ENCODE results near the gene ABCC5.
"Not testable (repeated sequence)": the region's sequence is repeated elsewhere in the genome, so short reads cannot be mapped to it uniquely, and the experiment has no call there.

Gene ABCC5

DNA sequence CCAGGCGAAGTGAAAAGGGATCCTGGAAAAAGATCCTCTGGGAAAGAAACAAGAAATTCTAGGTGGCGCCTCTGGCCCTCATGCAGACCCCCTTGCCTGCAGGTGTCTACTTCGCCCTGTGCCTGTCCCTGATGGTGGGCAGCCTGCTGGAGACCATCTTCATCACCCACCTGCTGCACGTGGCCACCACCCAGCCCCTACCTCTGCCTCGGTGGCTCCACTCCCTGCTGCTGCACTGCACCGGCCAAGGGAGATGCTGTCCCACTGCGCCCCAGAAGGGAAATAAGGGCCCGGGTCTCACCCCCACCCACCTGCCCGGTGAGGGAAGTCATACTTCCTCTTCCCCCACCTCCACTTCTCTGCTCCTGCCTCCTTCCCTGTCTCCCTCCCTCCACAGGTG is 20.6 kb upstream of the ABCC5 start:
- not testable (repeated sequence) for H3K4me3 ChIP-seq (ENCODE audit: low read length); DNase-seq (ENCODE audit: low read depth); H3K36me3 ChIP-seq (ENCODE audit: control insufficient read depth, insufficient read depth, low read length, severe bottlenecking); H3K9me3 ChIP-seq (ENCODE audit: control insufficient read depth, low read length); H3K9ac ChIP-seq (ENCODE audit: low read length)
- H3K27me3 ChIP-seq (replicated peaks; ENCODE audit: control insufficient read depth, insufficient read depth, low read length): peaks cover 16% of the 10 kb centered on the region
- H3K4me1 ChIP-seq (ENCODE audit: control insufficient read depth, insufficient read depth, low read length): peaks cover 12% of the 10 kb centered on the region

DNA sequence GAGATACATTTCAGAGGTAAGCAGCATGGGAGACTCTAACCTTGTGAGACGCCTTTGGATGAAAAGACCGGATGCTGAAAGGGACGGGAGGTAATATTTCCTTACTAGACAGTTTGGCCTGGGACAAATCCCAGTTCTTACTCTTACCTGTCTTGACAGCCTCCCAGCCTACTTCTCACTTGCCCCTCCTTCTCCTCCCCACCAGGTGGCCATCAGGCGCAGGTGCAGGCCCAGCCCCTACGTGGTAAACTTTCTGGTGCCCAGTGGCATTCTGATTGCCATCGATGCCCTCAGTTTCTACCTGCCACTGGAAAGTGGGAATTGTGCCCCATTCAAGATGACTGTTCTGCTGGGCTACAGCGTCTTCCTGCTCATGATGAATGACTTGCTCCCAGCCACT is 20.1 kb upstream of the ABCC5 start:
- Histone ChIP-seq H3K27me3 (replicated peaks; ENCODE audit: control insufficient read depth, insufficient read depth, low read length) (peaks cover 12% of the 10 kb centered on the region), H3K4me3 (ENCODE audit: low read length) (no peak overlapping the region), H3K4me1 (ENCODE audit: control insufficient read depth, insufficient read depth, low read length) (peaks cover 12% of the 10 kb centered on the region), H3K9ac (ENCODE audit: low read length) (no peak overlapping the region), H3K36me3 (ENCODE audit: control insufficient read depth, insufficient read depth, low read length, severe bottlenecking) (no peaks in the 10 kb centered on the region), H3K9me3 (ENCODE audit: control insufficient read depth, low read length) (no peaks in the 10 kb centered on the region)
- DNase-seq (ENCODE audit: low read depth): no peak

DNA sequence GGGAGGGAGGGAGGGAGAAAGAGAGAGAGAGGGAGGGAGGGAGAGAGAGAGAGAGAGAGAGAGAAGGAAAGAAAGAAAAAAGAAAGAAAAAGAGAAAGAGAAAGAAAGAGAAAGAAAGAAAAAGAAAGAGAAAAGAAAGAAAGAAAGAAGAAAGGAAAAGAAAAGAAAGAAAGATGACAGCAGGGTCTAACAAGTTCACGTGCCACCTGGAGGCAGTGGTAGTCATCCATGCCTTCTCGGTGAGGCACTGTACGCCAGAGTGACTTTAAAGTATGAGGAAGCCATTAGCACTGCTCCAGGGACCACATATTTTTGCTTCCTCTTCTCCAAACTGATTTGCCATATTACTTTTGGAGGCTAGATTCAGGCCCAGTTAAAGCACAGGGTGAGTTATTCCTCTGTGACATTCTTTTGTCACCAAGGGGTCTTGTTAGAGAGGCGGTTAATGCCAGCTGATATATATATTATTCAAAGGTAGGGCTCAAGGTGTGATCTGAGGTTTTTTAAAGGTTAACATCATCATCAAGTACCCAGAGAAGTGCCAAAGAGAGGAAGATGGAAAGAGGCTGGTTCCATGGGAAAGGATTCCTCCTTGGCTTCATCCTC is 13.6 kb upstream of the ABCC5 start, which contains the start of gene HTR3D:
Gene HTR3D, plus strand, starts transcription at position 556 of the 606 bp plus-strand sequence. Its CDS starts 0 bp downstream, at position 556.
- Histone ChIP-seq H3K9me3 (ENCODE audit: control insufficient read depth, low read length) (no peaks in the 10 kb centered on the region), H3K36me3 (ENCODE audit: control insufficient read depth, insufficient read depth, low read length, severe bottlenecking) (no peaks in the 10 kb centered on the region), H3K9ac (ENCODE audit: low read length) (no peak within 1 kb of the TSS), H3K4me1 (ENCODE audit: control insufficient read depth, insufficient read depth, low read length) (no peaks in the 10 kb centered on the region), H3K27me3 (replicated peaks; ENCODE audit: control insufficient read depth, insufficient read depth, low read length) (peaks cover 25% of the 10 kb centered on the region), H3K4me3 (ENCODE audit: low read length) (no peak within 1 kb of the TSS)
- no peak for DNase-seq (ENCODE audit: low read depth)

DNA sequence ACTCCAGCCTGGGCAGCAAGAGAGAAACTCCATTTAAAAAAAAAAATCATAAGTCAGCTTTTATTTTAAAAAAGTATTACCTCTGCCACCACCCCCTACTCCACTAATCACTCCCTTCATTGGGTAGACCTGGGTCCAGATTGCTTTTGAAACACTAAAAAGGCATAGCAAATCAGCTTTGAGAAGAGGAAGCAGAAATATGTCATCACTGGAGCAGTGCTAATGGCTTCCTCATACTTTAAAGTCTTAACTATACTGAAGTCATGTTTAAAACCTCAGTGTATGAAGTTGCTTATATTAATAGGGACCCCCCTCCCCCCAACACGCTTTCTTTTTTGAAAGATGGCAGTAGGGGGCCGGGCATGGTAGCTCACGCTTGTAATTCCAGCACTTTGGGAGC is 12.9 kb upstream of the ABCC5 start:
- no peak for DNase-seq (ENCODE audit: low read depth)
- H3K4me1 ChIP-seq (ENCODE audit: control insufficient read depth, insufficient read depth, low read length): no peaks in the 10 kb centered on the region
- no peak overlapping the region for H3K9ac ChIP-seq (ENCODE audit: low read length)
- H3K27me3 ChIP-seq (replicated peaks; ENCODE audit: control insufficient read depth, insufficient read depth, low read length): peaks cover 21% of the 10 kb centered on the region
- no peak overlapping the region for H3K4me3 ChIP-seq (ENCODE audit: low read length)
- no peaks in the 10 kb centered on the region for H3K9me3 ChIP-seq (ENCODE audit: control insufficient read depth, low read length)
- H3K36me3 ChIP-seq (ENCODE audit: control insufficient read depth, insufficient read depth, low read length, severe bottlenecking): no peaks in the 10 kb centered on the region

DNA sequence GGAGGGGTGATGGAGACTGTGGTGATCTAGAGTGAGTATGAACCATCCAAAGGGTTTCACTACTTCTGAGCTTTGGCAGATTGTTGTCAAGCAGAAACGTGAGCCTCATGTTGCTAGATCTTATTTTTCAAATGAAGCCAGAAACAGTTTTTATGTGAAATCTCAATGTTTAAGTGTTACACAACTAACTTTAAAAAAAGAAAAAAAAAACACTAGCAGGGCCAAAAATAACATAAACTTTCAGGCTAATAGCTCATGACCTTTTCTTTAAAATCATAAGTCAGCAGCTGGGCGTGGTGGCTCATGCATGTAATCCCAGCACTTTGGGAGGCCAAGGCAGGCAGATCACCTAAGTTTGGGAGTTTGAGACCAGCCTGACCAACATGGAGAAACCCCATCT is 11.8 kb upstream of the ABCC5 start:
- H3K27me3 ChIP-seq (replicated peaks; ENCODE audit: control insufficient read depth, insufficient read depth, low read length): peaks cover 17% of the 10 kb centered on the region
- DNase-seq (ENCODE audit: low read depth): no peak

DNA sequence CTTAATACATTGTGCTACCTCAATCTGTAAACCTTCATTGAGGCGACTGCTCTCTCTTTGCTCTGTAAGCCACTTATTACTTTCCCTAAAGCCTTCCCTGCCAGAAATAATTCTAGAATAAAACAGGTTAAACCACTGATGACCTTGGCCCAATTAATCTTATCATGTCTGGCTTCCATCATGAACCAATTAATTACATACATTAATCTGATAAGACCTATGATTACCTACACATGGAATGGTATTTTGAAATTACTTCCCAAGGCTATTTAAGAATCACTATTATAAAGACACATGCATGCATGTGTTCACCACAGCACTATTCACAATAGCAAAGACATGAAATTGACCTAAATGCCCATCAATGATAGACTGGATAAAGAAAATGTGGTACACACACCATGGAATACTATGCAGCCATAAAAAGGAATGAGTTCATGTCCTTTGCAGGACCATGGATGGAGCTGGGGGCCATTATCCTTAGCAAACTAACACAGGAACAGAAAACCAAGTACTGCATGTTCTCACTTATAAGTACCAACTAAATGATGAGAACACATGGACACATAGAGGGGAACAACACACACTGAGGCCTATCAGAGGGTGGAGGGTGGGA is 10.7 kb upstream of the ABCC5 start:
- DNase-seq (ENCODE audit: low read depth); H3K4me3 ChIP-seq (ENCODE audit: low read length); H3K9me3 ChIP-seq (ENCODE audit: control insufficient read depth, low read length); H3K4me1 ChIP-seq (ENCODE audit: control insufficient read depth, insufficient read depth, low read length); H3K9ac ChIP-seq (ENCODE audit: low read length); H3K36me3 ChIP-seq (ENCODE audit: control insufficient read depth, insufficient read depth, low read length, severe bottlenecking): not testable (repeated sequence)
- peaks cover 17% of the 10 kb centered on the region for H3K27me3 ChIP-seq (replicated peaks; ENCODE audit: control insufficient read depth, insufficient read depth, low read length)

More for the DNA sequence above, 11.8 kb upstream of the ABCC5 start:
- no peak overlapping the region for H3K4me3 ChIP-seq (ENCODE audit: low read length)
- H3K9ac ChIP-seq (ENCODE audit: low read length): no peak overlapping the region
- no peaks in the 10 kb centered on the region for H3K9me3 ChIP-seq (ENCODE audit: control insufficient read depth, low read length)
- no peaks in the 10 kb centered on the region for H3K36me3 ChIP-seq (ENCODE audit: control insufficient read depth, insufficient read depth, low read length, severe bottlenecking)
- no peaks in the 10 kb centered on the region for H3K4me1 ChIP-seq (ENCODE audit: control insufficient read depth, insufficient read depth, low read length)

DNA sequence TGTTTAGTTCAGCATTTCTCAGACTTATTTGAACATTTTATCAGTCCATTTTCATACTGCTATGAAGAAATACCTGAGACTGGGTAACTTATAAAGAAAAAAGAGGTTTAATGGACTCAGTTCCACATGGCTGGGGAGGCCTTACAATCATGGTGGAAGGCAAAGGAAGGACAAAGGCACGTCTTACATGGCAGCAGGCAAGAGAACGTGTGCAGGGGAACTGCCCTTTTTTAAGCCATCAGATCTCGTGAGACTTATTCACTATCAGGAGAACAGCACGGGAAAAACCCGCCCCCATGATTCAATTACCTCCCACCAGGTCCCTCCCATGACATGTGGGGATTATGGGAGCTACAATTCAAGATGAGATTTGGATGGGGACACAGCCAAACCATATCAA is 7.6 kb upstream of the ABCC5 start:
- H3K27me3 ChIP-seq (replicated peaks; ENCODE audit: control insufficient read depth, insufficient read depth, low read length): peaks cover 11% of the 10 kb centered on the region
- H3K4me3 ChIP-seq (ENCODE audit: low read length); DNase-seq (ENCODE audit: low read depth); H3K36me3 ChIP-seq (ENCODE audit: control insufficient read depth, insufficient read depth, low read length, severe bottlenecking); H3K4me1 ChIP-seq (ENCODE audit: control insufficient read depth, insufficient read depth, low read length); H3K9me3 ChIP-seq (ENCODE audit: control insufficient read depth, low read length); H3K9ac ChIP-seq (ENCODE audit: low read length): not testable (repeated sequence)

DNA sequence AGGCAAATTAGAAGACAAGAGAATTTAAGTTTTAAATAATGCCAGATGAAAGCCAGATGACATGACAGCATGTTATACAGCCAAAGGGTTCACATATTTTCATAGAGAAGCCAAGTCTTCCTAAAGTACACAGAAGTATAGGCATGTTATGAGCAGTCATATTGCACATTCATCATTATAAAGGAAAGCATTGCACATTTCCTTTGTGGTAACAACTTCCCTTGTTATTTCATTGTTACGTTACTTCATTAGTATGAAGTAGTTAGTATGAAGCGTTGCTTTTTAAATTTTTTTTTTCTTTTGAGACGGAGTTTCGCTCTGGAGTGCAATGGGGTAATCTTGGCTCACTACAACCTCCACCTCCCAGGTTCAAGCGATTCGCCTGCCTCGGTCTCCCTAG is 4.6 kb upstream of the ABCC5 start:
- H3K36me3 ChIP-seq (ENCODE audit: control insufficient read depth, insufficient read depth, low read length, severe bottlenecking): no peaks in the 10 kb centered on the region
- no peak overlapping the region for H3K9ac ChIP-seq (ENCODE audit: low read length)
- H3K4me3 ChIP-seq (ENCODE audit: low read length): no peak overlapping the region
- peaks cover 8% of the 10 kb centered on the region for H3K27me3 ChIP-seq (replicated peaks; ENCODE audit: control insufficient read depth, insufficient read depth, low read length)
- no peak for DNase-seq (ENCODE audit: low read depth)
- no peaks in the 10 kb centered on the region for H3K9me3 ChIP-seq (ENCODE audit: control insufficient read depth, low read length)
- peaks cover 2% of the 10 kb centered on the region for H3K4me1 ChIP-seq (ENCODE audit: control insufficient read depth, insufficient read depth, low read length)

DNA sequence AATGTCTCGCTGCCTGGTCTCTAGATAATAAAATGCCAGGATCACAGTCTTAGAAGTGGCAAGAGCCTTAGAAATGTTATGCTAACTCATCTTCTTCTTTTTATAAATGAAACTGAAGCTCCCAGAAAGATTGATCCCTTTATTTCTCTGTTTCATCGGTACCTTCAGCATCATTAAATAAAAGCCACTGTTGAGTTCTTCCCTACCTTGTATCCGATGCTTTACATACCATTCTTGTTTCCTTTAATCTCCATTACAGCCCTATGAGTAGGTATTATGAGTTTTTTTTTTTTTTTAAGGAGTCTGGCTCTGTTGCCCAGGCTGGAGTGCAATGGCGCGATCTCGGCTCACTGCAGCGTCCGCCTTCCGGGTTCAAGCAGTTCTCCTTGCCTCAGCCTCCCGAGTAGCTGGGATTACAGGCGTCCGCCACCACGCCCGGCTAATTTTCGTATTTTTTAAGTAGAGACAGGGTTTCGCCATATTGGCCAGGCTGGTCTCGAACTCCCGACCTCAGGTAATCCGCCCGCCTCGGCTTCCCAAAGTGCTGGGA is 815 bp upstream of the ABCC5 start:
- peaks cover 2% of the 10 kb centered on the region for H3K27me3 ChIP-seq (replicated peaks; ENCODE audit: control insufficient read depth, insufficient read depth, low read length)
- peak overlapping the region; percentile 99 for H3K4me3 ChIP-seq (ENCODE audit: low read length)
- H3K9ac ChIP-seq (ENCODE audit: low read length): peak overlapping the region; percentile 94
- H3K36me3 ChIP-seq (ENCODE audit: control insufficient read depth, insufficient read depth, low read length, severe bottlenecking): peaks cover 2% of the 10 kb centered on the region
- no peak for DNase-seq (ENCODE audit: low read depth)
- peaks cover 25% of the 10 kb centered on the region for H3K4me1 ChIP-seq (ENCODE audit: control insufficient read depth, insufficient read depth, low read length)
- H3K9me3 ChIP-seq (ENCODE audit: control insufficient read depth, low read length): no peaks in the 10 kb centered on the region

DNA sequence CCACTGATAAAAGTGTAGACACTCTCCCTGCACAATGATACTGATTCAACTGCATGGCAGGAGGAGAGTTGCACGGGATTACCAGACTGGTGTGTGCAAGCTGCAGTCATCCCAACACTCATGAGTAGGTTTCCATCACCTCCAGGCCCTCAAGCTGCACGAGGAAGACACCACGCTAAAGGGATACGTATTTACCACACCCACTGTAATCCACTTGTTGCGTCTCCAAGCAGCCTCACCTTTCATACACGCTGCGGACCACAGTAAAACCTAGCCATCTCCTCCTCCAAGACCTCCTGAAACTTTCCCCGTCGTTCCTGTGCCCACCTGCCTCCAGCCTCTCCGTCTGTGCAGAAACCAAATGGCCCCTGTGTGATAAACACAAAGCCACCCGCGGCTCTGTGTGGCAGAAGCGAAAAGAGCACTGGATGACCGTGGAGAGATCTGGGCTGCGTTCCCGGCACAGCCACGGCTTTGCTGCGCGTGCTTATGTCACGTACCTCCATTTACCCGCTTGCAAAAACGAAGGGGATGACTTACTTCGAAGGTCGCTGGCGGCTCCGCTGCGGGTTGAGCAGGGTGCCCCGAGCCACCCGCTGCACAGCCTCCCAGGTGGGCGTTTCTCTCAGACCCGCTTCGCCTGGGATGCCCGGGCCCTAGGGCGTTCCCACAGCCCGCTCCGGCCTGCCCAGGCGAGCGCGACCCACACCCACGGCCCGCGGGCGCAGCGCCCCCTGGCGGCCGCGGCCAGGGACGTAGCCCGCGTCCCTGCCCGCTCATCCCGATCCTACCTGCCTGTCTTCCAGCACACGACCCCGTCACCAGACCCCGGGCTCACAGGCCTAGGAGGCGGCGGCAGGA is 643 bp downstream of the ABCC5 start:
- H3K36me3 ChIP-seq (ENCODE audit: control insufficient read depth, insufficient read depth, low read length, severe bottlenecking): peaks cover 11% of the 10 kb centered on the region
- H3K9me3 ChIP-seq (ENCODE audit: control insufficient read depth, low read length): no peaks in the 10 kb centered on the region
- H3K4me1 ChIP-seq (ENCODE audit: control insufficient read depth, insufficient read depth, low read length): peaks cover 25% of the 10 kb centered on the region
- DNase-seq (ENCODE audit: low read depth): peak; percentile 91
- peaks cover 2% of the 10 kb centered on the region for H3K27me3 ChIP-seq (replicated peaks; ENCODE audit: control insufficient read depth, insufficient read depth, low read length)
- H3K4me3 ChIP-seq (ENCODE audit: low read length): peak overlapping the region; percentile 99
- H3K9ac ChIP-seq (ENCODE audit: low read length): peak overlapping the region; percentile 94

DNA sequence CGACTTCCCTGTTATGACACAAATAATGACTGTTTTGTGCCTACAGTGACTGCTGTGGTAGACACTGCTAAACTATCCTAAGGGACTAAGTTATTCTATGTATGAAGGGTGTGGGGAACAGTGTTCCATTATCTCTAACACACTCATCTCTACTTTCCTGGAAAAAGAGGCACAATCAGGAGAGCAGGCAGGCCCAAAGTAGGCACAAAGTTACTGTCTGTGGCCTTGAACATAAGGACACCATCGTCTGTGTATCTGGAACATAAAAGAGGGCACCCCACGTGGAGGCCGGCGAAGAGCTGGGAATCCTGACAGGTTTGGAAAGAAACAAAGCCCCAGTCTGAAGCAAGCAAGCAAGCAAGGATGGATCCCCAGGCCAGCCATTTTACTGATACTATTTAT is 1.5 kb downstream of the ABCC5 start:
- no peak for DNase-seq (ENCODE audit: low read depth)
- no peak overlapping the region for H3K9ac ChIP-seq (ENCODE audit: low read length)
- peaks cover 25% of the 10 kb centered on the region for H3K4me1 ChIP-seq (ENCODE audit: control insufficient read depth, insufficient read depth, low read length)
- H3K27me3 ChIP-seq (replicated peaks; ENCODE audit: control insufficient read depth, insufficient read depth, low read length): peaks cover 2% of the 10 kb centered on the region
- H3K36me3 ChIP-seq (ENCODE audit: control insufficient read depth, insufficient read depth, low read length, severe bottlenecking): peaks cover 18% of the 10 kb centered on the region
- no peaks in the 10 kb centered on the region for H3K9me3 ChIP-seq (ENCODE audit: control insufficient read depth, low read length)
- H3K4me3 ChIP-seq (ENCODE audit: low read length): peak overlapping the region; percentile 99

Data from adipocyte (in vitro differentiated cells).